Measurements from ENCODE around the gene COL3A1.

Gene COL3A1

DNA sequence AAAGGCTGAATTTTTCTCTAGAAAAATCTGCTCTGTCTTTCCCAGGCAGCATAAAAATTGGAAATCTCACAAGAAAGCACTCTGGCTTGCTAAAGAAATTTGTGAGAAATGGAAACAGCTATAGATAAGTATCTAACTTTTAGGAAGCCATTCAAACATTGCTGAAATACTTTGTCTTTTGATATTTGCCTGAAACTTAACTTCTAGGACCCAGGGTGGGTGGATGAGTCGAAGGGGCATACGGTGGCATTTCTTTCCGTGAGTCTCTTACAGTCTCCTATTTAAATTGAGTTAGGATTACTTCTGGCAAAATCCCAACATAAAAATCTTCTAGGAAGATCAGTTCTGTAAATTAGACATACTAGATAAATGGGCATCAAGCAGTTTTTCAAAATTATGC is 532 bp upstream of the COL3A1 start:
- DNase-seq (ENCODE audit: low read depth) = no peak

DNA sequence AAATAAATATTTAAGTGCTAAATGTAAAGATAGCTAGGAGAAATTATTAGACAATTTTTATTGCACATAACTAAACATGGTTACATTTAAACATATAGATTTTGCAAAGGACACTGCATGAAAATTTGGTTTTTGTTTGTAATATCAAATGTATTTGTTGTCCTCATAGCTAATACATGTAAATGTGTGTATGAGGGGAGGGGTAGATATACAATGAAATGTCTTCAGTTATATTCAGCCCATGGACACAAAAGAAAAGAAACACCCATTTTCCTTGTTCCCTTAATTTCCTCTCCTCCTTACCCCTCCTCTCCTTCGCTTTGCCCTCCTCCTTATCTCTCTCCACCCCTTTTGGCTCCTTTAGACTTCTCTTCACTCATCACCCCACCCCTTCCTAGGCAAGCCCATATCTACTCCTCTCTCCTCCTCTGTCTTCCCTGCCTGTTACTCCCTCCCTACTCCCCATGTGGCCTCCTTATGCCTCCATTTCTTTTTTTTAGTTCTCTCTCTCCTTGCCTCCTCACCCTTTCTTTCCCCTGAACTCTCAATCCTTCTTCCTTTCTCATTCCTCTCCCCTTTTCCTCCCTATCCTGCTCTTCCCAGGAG is 1.4 kb downstream of the COL3A1 start:
- DNase-seq (ENCODE audit: low read depth) = no peak
- TF ChIP-seq, protein P1, sequence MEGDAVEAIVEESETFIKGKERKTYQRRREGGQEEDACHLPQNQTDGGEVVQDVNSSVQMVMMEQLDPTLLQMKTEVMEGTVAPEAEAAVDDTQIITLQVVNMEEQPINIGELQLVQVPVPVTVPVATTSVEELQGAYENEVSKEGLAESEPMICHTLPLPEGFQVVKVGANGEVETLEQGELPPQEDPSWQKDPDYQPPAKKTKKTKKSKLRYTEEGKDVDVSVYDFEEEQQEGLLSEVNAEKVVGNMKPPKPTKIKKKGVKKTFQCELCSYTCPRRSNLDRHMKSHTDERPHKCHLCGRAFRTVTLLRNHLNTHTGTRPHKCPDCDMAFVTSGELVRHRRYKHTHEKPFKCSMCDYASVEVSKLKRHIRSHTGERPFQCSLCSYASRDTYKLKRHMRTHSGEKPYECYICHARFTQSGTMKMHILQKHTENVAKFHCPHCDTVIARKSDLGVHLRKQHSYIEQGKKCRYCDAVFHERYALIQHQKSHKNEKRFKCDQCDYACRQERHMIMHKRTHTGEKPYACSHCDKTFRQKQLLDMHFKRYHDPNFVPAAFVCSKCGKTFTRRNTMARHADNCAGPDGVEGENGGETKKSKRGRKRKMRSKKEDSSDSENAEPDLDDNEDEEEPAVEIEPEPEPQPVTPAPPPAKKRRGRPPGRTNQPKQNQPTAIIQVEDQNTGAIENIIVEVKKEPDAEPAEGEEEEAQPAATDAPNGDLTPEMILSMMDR (IDR thresholded peaks at IDR 0.05; ENCODE audit: insufficient read depth, low read depth, low read length, missing control alignments) = no peak
- no peak overlapping the region for H3K4me3 ChIP-seq (ENCODE audit: low read length)

More for the DNA sequence above, 532 bp upstream of the COL3A1 start:
- no peak overlapping the region for H3K4me3 ChIP-seq (ENCODE audit: low read length)
- TF ChIP-seq, protein P1 (IDR thresholded peaks at IDR 0.05; ENCODE audit: insufficient read depth, low read depth, low read length, missing control alignments) = no peak

DNA sequence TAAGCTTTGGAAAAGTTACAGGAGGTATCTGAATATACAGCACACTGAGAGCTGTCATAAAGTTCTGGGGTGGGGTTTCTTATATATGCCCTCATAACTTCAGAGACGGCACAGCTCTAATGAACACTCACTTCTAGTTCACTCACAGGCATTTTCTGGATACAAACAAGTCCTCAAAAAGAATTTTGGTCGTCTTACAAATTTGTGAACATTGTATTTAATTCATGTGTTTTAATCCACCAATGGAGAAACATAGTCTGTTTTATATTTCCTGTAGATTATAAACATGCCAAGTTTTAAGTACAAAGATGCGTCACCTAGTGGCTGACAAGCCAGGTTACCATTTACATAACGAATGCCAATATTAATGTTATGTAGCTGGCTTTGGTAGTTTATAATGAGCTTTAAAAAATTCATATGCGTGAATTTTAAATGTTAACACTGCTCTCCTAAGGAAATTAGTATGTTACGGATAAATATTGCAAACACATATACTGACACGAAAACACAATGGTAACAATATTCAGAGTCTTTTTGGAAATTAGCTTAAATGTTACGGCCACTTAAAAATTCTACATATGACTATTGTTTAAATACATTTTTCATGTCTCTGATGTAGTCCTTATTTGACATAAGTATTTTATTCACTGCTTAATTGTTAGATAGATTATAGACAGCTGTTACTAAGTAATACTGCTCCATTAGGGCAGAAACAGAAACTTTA is 2.5 kb downstream of the COL3A1 start:
- H3K4me3 ChIP-seq (ENCODE audit: low read length) = no peak overlapping the region
- TF ChIP-seq, protein P1 (IDR thresholded peaks at IDR 0.05; ENCODE audit: insufficient read depth, low read depth, low read length, missing control alignments) = peak; percentile 55
- DNase-seq (ENCODE audit: low read depth) = peak; percentile 45

DNA sequence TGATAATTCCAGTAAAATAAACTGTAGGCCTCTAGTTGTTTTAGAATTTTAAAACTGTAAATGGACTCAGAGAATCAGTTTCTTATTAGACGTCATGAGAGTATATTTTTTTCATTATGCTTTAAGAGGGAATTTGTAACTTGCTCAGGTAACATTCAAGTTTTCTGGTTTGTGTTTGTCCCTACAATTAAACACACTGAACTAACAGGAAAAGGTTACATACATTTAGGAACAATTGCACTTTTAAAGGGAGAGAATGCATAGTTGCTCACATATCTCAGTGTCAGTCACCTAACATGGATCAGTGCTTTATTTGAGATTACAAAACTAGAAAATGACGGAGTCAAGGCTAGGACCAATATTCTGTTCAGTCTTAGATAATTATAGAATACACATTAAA is 3.1 kb downstream of the COL3A1 start:
- no peak for DNase-seq (ENCODE audit: low read depth)
- H3K4me3 ChIP-seq (ENCODE audit: low read length) = no peak overlapping the region
- TF ChIP-seq, protein P1 (IDR thresholded peaks at IDR 0.05; ENCODE audit: insufficient read depth, low read depth, low read length, missing control alignments) = no peak

DNA sequence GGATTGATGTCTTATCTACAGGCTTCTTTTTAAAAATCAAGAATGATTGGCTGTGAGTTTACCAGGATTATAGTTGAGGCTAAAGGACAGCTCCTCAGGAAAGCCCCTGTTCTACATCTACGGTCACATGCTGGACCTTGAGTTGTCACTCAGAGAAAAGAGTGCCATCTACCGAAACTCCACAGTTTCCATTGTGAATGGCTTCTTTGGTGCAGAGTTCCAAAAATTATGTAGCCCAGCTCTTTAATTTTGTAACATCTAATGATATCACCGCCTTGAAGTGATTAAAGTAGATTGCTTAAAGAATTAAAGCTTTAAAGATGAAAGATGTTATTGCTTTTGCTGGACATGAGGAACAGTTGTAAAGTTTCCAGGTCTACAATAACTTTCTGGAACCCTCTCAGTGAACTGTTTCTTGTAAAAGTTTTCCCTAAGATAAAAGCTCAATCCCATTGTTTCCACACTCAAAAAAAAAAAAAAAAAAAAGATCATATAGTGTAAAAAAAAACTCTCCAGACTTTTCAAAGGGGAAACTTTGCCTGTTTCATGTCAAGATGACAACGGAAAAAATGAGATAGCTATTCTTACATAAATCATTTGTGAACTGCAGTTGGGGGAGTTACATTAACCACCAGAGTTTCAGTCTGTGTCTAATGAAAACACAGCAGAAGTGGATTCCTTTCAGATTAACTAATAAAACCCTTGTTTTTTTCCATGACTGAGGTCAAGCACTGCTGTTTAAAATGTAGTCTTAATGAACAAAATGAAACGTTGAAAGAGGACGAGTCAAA is 4.3 kb downstream of the COL3A1 start:
- DNase-seq (ENCODE audit: low read depth) = peak; percentile 28
- no peak overlapping the region for H3K4me3 ChIP-seq (ENCODE audit: low read length)
- TF ChIP-seq, protein P1 (IDR thresholded peaks at IDR 0.05; ENCODE audit: insufficient read depth, low read depth, low read length, missing control alignments) = peak; percentile 32

DNA sequence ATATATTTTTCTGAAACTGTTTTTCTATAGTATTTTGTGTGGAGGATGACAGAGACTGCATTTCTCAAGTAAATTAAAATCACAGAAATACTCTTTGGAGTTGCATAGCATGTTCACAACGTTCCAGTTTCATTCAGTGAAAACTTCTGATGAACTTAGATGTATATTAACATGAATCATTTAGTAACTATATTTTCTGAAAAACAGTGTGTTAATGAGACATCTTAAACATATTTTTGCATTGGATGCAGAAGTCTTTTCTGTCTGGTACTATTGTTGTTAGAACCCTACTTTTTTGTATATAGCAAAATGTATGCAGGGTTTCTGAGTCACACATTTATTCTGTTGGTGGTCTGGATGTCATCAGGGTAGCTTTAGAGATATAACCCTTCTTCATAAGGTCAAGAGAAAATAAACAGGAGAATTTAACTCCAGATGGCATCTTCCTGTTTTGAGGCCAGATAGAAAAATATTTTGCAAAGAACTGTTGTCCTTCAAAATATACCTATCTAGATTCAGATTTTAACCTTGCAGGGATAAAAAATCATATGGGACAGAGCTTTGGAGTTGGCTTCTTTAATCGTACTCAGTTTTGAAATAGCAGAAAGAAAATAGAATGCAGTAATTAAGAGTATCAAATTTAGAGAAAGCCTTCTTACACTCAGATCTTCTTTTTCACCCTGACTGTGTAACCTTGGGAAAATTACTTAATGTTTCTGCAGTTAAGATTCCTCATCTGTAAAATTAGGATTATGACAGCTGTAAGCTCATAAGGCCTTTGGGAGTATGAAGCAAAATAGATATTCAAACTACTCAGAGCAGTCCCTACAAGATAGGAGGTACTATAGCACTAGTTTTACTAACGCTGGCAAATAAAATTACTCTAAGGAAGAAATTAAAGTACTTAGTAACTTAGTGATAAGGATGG is 5.3 kb downstream of the COL3A1 start:
- TF ChIP-seq, protein P1 (IDR thresholded peaks at IDR 0.05; ENCODE audit: insufficient read depth, low read depth, low read length, missing control alignments) = no peak
- no peak overlapping the region for H3K4me3 ChIP-seq (ENCODE audit: low read length)
- DNase-seq (ENCODE audit: low read depth) = no peak

Data from epithelial cell of esophagus (primary cell).